AG04450 (cell line): Measurements from ENCODE around the gene XK. TPM values are rescaled to one million over a fixed set of nuclear protein-coding genes. Genes with fewer than 3 reads are reported as not detected.

Experiments
- CTCF ChIA-PET: fragments of 300-600, 350-600 bp; formaldehyde crosslinking; extraction: SDS; loops from one replicate; lab custom pipeline; 2022; ENCODE audit warnings: antibody characterized with exemption, inconsistent platforms; lab: Charles Lee
- POLR2A ChIA-PET: fragments of 350-600 bp; formaldehyde crosslinking; extraction: SDS; loops from one replicate; lab custom pipeline; 2021; ENCODE audit warnings: antibody characterized with exemption, inconsistent platforms; lab: Yijun Ruan, JAX
- DNase-seq: peaks from one replicate; pipeline ENCODE4 v3.0.0-alpha.2; 2011; ENCODE audit warnings: low read depth, low spot score
- H3K27ac ChIP-seq: one replicate; pipeline ENCODE4 v1.5.1; 2012; ENCODE audit warnings: low read depth, low read length, control low read depth
- H3K27me3 ChIP-seq: one replicate; pipeline ENCODE4 v1.6.0; 2012; ENCODE audit warnings: low read length; ENCODE audit not compliant: control insufficient read depth, insufficient read depth
- H3K4me3 ChIP-seq: 2 replicates; pipeline ENCODE4 v1.5.1; 2011; ENCODE audit warnings: mild to moderate bottlenecking, low read depth, low read length, control low read depth
- H3K9me3 ChIP-seq: 2 replicates; pipeline ENCODE4 v1.5.1; 2012; ENCODE audit warnings: low read length; ENCODE audit not compliant: control insufficient read depth, insufficient read depth
- CTCF ChIP-seq: IDR thresholded peaks from 2 replicates; pipeline ENCODE4 v1.5.1; 2011; ENCODE audit warnings: low read depth, low read length, control low read depth, inconsistent platforms
- polyA plus RNA-seq: library from polyadenylated mRNA; depleted of rRNA; stranded (reverse); fragments of >200 nt; gene quantifications from 2 replicates; pipeline ENCODE4 v1.2.3, GENCODE V29; 2011

Gene XK
- polyA plus RNA-seq, 1 experiment, result 0.11 TPM

GRCh38 chrX:37754516-37754915, 68.9 kb downstream of the XK start:
- DNase-seq, result no peak
- Histone ChIP-seq H3K4me3 (no peak overlapping the region), H3K27ac (no peak overlapping the region), H3K9me3 (no peaks in the 10 kb centered on the region), H3K27me3 (no peaks in the 10 kb centered on the region)
- ChIA-PET CTCF (interaction anchor here (1.0 kb wide), 1 partner anchor 71 kb away, joined by 3 read pairs; no protein-coding TSS in a partner anchor), POLR2A (no interaction called here)
- no peak for TF ChIP-seq CTCF

DNA sequence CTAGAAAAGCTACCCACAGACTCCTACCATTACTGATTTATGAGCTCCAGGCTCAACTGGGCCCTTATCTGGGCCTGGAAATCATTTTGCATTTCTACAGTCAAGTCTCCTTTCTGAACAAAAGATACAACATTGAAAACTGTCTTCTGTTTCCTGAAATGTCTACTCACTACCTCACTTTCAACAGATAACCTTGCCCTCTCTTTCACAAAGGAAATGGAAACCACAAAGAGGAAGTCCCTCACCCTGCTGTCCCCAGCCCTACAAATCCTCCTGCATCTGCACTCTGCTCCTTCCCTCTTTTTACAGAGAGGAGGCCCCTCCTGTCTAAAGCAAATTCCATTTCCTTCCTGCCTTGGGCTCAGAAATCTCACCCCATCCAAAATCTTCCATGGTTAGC, 69.4 kb downstream of the XK start:
- no peak for TF ChIP-seq CTCF
- H3K27ac ChIP-seq, result no peak overlapping the region
- CTCF ChIA-PET, result no interaction called here
- DNase-seq, result no peak
- H3K9me3 ChIP-seq, result no peaks in the 10 kb centered on the region
- H3K4me3 ChIP-seq, result no peak overlapping the region
- H3K27me3 ChIP-seq, result no peaks in the 10 kb centered on the region
- POLR2A ChIA-PET, result no interaction called here

- DNase-seq, result no peak
- no peak for TF ChIP-seq CTCF
- H3K27me3 ChIP-seq, result no peaks in the 10 kb centered on the region
- no peak overlapping the region for H3K4me3 ChIP-seq
- no peaks in the 10 kb centered on the region for H3K9me3 ChIP-seq
- ChIA-PET POLR2A (no interaction called here), CTCF (no interaction called here)
- no peak overlapping the region for H3K27ac ChIP-seq
Observed at GRCh38 chrX:37757082-37757481, 71.5 kb downstream of the XK start.

- H3K27ac ChIP-seq, result no peak overlapping the region
- no peak for DNase-seq
- no peaks in the 10 kb centered on the region for H3K27me3 ChIP-seq
- no peak overlapping the region for H3K4me3 ChIP-seq
- ChIA-PET CTCF (interaction anchor here (1.7 kb wide), 1 partner anchor 14 kb away, joined by 5 read pairs; no protein-coding TSS in a partner anchor), POLR2A (no interaction called here)
- no peaks in the 10 kb centered on the region for H3K9me3 ChIP-seq
- no peak for TF ChIP-seq CTCF
Observed at GRCh38 chrX:37759351-37759750, 73.8 kb downstream of the XK start.

- TF ChIP-seq CTCF, result no peak
- Histone ChIP-seq H3K27ac (no peak overlapping the region), H3K27me3 (no peaks in the 10 kb centered on the region), H3K9me3 (no peaks in the 10 kb centered on the region), H3K4me3 (no peak overlapping the region)
- POLR2A ChIA-PET, result no interaction called here
- no peak for DNase-seq
- CTCF ChIA-PET, result interaction anchor here (0.6 kb wide), 1 partner anchor 717 kb away, joined by 4 read pairs; no protein-coding TSS in a partner anchor
Observed at GRCh38 chrX:37759878-37760418, 74.4 kb downstream of the XK start.
